Stimulated activated memory B cell treated with anti-CD40 and anti-IgM and Interleukin-4, amounts not matched to agents 10 μg/mL and 1 μg/mL and 100 μg/mL, for 72 hours (primary cell): Measurements from ENCODE around the gene RPS6KA4.
"Not testable (repeated sequence)": the region's sequence is repeated elsewhere in the genome, so short reads cannot be mapped to it uniquely, and the experiment has no call there.

Experiments
- ATAC-seq: fragments of 150-1000 bp; cut with Tn5 transposase; 2 replicates; pipeline ENCODE4 v1.10.0; 2021
- H3K27ac Mint-ChIP-seq: one replicate; pipeline ENCODE4 v1.8.0; 2022; ENCODE audit warnings: mild to moderate bottlenecking, mixed read lengths
- H3K27me3 Mint-ChIP-seq: one replicate; pipeline ENCODE4 v1.8.0; 2022; ENCODE audit warnings: mixed read lengths
- H3K36me3 Mint-ChIP-seq: one replicate; pipeline ENCODE4 v1.8.0; 2022; ENCODE audit warnings: mixed read lengths
- H3K4me1 Mint-ChIP-seq: one replicate; pipeline ENCODE4 v1.8.0; 2022; ENCODE audit warnings: mixed read lengths
- H3K4me3 Mint-ChIP-seq: one replicate; pipeline ENCODE4 v1.8.0; 2022; ENCODE audit warnings: mild to moderate bottlenecking, moderate library complexity, mixed read lengths
- H3K9me3 Mint-ChIP-seq: one replicate; pipeline ENCODE4 v1.8.0; 2022; ENCODE audit warnings: mixed read lengths

Gene RPS6KA4

DNA sequence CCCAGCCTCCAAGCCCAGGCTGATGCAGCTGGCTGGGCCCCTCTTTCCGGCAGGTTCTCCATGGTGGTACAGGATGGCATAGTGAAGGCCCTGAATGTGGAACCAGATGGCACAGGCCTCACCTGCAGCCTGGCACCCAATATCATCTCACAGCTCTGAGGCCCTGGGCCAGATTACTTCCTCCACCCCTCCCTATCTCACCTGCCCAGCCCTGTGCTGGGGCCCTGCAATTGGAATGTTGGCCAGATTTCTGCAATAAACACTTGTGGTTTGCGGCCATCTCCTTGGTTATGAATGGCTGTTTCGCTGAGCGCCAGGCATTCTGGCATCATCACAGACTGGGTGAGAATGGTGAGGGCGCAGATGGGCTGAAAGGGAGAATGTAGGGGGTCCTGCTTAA lies 37.4 kb upstream of the RPS6KA4 start:
- H3K27ac Mint-ChIP-seq, result no peak overlapping the region

DNA sequence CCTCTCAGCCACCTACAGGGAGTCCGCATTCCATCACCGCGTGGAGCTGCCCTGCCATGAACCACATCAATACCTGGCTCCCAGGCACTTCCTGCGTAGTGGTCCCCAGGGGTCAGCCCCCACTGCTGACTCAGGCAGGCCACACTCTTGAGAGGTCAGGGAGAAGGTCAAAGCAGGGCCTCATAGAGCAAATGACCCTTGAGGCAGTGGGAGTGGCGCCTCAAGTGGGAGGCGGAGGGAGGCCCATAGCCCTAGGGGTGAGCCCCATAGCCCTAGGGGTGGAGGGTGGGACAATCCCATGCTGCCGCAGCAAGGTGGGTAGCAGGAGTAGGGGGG lies 36.1 kb upstream of the RPS6KA4 start:
- Mint-ChIP-seq H3K36me3 (peaks cover 25% of the 10 kb centered on the region), H3K4me1 (peaks cover 19% of the 10 kb centered on the region), H3K9me3 (peaks cover 3% of the 10 kb centered on the region), H3K27me3 (no peaks in the 10 kb centered on the region), H3K4me3 (no peak overlapping the region), H3K27ac (no peak overlapping the region)
- ATAC-seq, result no peak

More for the DNA sequence above, 37.4 kb upstream of the RPS6KA4 start:
- Mint-ChIP-seq H3K27me3 (no peaks in the 10 kb centered on the region), H3K4me3 (no peak overlapping the region), H3K4me1 (peaks cover 26% of the 10 kb centered on the region), H3K9me3 (no peaks in the 10 kb centered on the region), H3K36me3 (peaks cover 25% of the 10 kb centered on the region)
- no peak for ATAC-seq

DNA sequence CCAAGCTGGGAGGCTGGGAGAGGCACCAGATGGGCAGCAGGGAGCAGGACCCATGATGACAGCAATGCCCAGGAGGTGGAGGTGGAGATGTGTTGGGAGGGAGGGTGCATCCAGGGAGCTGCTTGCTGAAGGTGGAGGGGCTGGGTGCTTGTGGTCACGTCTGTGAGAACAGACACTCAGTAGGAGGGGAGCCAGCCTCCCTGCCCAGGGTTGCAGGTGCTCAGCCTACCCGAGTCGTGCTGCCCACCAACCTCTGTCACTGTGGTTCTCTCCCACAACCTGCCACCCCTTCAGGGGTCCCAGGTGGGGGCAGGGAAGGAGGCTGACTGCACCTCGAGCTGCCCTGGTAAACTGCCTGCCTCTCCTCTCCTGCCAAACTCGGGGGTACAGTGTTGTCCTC lies 35.6 kb upstream of the RPS6KA4 start:
- no peak overlapping the region for H3K4me3 Mint-ChIP-seq
- ATAC-seq, result no peak
- H3K36me3 Mint-ChIP-seq, result peaks cover 25% of the 10 kb centered on the region

DNA sequence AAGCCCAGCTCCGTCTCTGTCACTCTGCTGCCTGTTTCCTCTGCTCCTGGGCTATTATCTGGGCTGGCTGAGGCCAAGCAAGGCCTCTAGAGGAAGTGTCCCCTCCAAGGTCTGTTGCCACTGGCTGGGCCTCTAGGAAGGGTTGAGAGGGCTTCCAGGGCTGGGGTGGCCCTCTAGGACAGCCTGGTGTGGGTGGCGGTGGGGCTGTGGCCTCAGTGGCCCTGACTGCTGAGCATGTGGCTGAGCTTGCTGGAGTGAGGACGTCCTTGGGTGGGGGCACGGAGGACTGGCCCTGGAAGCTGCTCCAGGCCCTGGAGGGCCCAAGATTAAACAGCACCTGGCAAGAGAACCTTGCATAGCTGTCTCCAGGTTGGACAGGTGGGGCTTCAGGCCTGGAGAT lies 35.0 kb upstream of the RPS6KA4 start:
- H3K9me3 Mint-ChIP-seq, H3K27me3 Mint-ChIP-seq, H3K4me3 Mint-ChIP-seq, ATAC-seq, H3K27ac Mint-ChIP-seq: not testable (repeated sequence)
- Mint-ChIP-seq H3K4me1 (peaks cover 15% of the 10 kb centered on the region), H3K36me3 (peaks cover 25% of the 10 kb centered on the region)

More for the DNA sequence above, 35.6 kb upstream of the RPS6KA4 start:
- peaks cover 19% of the 10 kb centered on the region for H3K4me1 Mint-ChIP-seq
- H3K27me3 Mint-ChIP-seq, result no peaks in the 10 kb centered on the region
- H3K9me3 Mint-ChIP-seq, result peaks cover 3% of the 10 kb centered on the region
- no peak overlapping the region for H3K27ac Mint-ChIP-seq

DNA sequence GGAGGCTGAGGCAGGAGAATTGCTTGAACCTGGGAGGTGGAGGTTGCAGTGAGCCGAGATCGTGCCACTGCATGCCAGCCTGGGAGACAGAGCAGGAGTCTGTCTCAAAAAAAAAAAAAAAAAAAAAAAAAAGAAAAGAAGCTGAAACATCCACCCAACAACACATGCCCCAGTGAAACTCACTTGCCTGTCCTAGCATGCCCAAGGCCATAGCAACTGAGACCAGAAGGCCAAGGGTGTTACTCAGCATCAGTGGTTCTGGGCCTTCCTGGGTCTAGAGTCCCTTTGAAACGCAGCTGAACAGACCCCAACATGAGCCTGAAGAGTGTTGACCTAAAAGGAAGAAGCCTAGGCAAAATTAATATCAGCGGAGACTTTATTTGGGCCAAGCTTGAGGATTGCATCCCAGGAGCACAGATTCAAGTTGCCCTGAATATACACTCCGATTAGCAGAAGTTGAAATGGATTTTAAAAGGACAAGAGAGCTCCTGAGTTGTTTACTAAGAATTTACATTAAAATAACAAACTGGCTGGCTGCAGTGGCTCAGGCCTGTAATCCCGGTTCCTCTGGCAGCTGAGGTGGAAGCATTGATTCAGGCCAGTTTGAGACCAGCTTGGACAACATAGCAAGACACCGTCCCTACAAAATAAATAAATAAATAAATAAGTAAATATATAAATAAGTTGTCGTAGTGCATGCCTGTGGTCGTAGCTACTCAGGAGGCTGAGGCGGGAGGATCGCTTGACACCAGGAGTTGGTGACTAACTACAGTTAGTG lies 34.1 kb upstream of the RPS6KA4 start:
- Mint-ChIP-seq H3K9me3 (peaks cover 3% of the 10 kb centered on the region), H3K27me3 (no peaks in the 10 kb centered on the region), H3K36me3 (peaks cover 25% of the 10 kb centered on the region), H3K27ac (no peak overlapping the region), H3K4me1 (peaks cover 6% of the 10 kb centered on the region), H3K4me3 (no peak overlapping the region)
- ATAC-seq, result no peak

DNA sequence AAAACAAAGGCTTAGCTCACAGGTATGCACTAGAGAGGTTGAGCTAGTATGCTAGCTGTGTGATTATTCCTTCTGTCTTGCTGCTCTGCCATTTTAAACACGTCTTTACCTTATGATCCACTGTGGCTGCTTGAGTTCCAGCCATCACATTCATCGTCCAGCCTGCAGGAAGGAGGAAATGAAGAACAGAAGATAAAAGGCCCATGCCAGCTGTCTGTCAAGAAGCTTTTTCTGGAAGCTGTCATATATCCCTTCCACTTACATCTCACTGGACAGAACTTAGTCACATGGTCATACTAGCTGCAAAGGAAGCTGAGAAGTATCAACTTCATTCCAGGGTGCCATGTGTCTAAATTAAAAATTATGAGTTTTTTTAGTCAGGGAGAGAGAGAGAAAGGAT lies 31.6 kb upstream of the RPS6KA4 start:
- peaks cover 13% of the 10 kb centered on the region for H3K4me1 Mint-ChIP-seq
- H3K36me3 Mint-ChIP-seq, result no peaks in the 10 kb centered on the region
- H3K4me3 Mint-ChIP-seq, result no peak overlapping the region
- ATAC-seq, result no peak
- H3K27me3 Mint-ChIP-seq, result no peaks in the 10 kb centered on the region
- H3K9me3 Mint-ChIP-seq, result peaks cover 3% of the 10 kb centered on the region
- no peak overlapping the region for H3K27ac Mint-ChIP-seq

DNA sequence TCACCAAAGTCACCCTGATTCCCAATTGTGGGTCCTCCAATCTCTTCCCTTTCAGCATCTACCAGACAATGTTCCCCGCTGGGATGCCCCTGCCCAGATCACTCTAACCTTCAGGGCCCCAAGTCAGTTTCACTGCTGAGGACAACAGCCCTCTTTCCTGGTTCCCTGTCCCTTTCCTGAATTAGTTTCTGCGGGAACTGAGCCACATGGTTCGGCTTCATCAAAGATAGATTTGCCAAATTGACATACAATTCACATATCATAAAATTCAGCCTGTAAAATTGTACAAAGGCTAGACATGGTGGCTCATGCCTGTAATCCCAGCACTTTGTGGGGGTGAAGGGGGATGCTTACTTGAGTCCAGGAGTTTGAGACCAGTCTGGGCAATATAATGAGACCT lies 31.0 kb upstream of the RPS6KA4 start:
- no peak for ATAC-seq
- Mint-ChIP-seq H3K9me3 (peaks cover 3% of the 10 kb centered on the region), H3K4me1 (peaks cover 13% of the 10 kb centered on the region), H3K36me3 (no peaks in the 10 kb centered on the region), H3K27me3 (no peaks in the 10 kb centered on the region), H3K4me3 (no peak overlapping the region), H3K27ac (no peak overlapping the region)

DNA sequence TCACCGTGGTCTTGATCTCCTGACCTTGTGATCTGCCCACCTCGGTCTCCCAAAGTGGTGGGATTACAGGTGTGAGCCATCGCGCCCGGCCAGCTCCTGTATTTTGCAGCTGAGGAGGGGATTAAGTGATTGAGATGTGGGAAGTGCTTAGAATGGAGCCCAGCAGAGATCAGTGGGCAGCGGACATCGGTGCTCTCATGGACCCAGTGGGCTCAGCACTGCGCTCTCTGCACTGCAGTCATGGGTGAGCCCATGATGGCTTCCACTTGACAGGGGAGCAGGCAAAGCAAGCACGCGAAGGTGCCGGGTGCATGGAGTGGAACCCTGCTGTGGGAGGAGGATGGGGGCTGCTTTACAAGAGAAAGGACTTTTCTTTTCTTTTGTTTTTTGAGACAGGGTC lies 28.1 kb upstream of the RPS6KA4 start:
- no peak for ATAC-seq
- Mint-ChIP-seq H3K27ac (peak overlapping the region; percentile 36), H3K36me3 (no peaks in the 10 kb centered on the region), H3K9me3 (peaks cover 3% of the 10 kb centered on the region), H3K4me3 (no peak overlapping the region), H3K27me3 (no peaks in the 10 kb centered on the region), H3K4me1 (peaks cover 27% of the 10 kb centered on the region)

DNA sequence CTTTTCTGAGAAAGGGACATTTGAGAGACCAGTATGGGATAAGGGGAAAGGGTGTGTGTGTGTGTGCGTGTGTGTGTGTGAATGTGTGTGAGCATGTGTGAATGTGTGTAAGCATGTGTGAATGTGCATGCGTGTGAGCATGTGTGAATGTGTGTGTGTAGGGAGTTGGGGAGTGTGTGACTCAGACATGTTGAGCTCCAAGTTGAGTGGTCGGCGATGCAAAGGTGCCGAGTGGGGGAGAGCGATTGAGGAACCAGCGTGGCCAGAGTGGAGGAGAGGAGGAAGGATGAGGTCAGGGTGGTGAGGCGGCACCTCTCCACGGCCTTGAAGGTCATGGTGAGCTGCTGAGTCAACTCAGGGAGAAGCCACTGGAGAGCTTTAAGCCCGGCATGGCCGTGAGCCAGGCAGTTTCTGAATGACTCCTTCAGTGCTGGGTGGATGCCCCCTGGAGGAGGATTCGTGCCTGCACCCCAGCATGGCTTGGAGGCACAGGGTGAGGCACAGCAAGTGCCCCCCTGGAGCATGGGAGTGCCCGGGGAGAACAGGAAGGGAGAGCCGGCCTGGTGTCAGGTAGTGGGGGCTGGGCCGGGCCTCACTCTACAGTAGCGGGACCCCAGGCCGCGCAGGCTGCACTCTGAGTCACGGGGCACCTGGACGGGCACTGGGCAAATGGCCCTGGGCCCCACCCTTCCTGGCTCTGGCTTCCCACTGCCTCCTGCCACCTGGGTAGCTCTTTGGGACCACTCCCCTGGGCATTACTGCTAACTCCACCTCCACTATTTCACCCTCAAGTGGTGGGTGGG lies 27.2 kb upstream of the RPS6KA4 start:
- no peaks in the 10 kb centered on the region for H3K36me3 Mint-ChIP-seq
- peak; percentile 90 for ATAC-seq
- peak overlapping the region; percentile 36 for H3K27ac Mint-ChIP-seq
- H3K27me3 Mint-ChIP-seq, result no peaks in the 10 kb centered on the region
- peaks cover 3% of the 10 kb centered on the region for H3K9me3 Mint-ChIP-seq
- H3K4me1 Mint-ChIP-seq, result peaks cover 33% of the 10 kb centered on the region
- H3K4me3 Mint-ChIP-seq, result peak overlapping the region; percentile 24

DNA sequence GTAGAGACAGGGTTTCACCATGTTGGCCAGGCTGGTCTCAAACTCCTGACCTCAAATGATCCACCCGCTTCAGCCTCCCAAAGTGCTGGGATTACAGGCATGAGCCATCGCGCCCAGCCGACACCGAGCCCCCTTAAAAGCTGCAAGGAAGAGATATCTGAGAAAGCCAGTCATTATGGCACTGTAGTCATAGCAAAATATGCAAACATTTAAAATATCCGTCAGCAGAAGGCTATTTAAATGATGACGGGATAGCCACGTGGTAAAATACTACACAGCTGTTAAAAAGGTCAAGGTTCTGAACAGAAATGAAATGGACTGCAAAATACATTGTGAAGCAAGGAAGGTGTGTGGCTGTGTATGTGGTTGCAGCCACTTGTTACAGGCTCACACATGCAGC lies 25.4 kb upstream of the RPS6KA4 start:
- Mint-ChIP-seq H3K9me3 (no peaks in the 10 kb centered on the region), H3K27ac (no peak overlapping the region), H3K27me3 (no peaks in the 10 kb centered on the region), H3K36me3 (no peaks in the 10 kb centered on the region), H3K4me1 (peaks cover 34% of the 10 kb centered on the region), H3K4me3 (no peak overlapping the region)
- no peak for ATAC-seq

DNA sequence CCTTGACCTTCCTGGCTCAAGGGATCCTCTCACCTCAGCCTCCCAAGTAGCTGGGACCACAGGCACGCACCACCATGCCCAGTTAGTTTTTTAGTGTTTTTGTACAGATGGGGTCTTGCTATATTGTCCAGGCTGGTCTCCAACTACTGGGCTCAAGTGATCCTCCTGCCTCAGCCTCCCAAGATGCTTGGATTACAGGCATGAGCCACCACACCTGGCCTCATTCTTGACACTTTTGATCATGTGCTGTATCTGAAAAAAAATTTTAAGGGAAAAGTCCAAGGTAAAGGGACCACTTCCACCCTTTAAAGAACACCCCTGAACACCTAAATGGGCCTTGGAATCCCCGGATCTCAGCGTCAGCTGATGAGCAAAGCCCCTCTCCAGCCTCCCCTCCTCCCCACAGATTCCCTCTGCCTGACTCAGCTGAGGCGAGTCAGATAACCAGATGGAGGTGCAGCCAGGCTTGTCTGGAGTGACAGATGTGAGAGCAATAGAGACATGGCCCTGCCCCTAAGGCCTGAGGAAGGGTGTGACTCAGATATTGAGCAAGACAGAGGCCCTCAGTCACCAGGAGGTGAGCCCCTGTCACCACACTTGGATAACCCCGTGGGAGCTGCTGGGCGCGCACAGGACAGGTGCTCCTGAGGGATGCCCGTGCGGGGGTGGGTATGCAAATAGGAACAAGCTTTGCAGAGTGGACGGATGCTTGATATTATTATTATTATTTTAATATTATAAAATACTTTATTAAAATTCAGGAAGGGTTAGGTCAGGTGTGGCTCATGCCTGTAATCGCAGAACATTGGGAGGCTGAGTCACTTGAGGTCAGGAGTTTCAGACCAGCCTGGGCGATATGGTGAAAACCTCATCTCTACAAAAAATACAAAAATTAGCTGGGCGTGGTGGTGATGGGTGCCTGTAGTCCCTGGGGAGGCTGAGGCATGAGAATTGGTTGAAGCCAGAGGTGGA lies 23.9 kb upstream of the RPS6KA4 start:
- Mint-ChIP-seq H3K27ac (peak overlapping the region; percentile 74), H3K4me3 (peak overlapping the region; percentile 50), H3K36me3 (no peaks in the 10 kb centered on the region), H3K4me1 (peaks cover 48% of the 10 kb centered on the region), H3K27me3 (no peaks in the 10 kb centered on the region), H3K9me3 (no peaks in the 10 kb centered on the region)
- peak; percentile 88 for ATAC-seq

DNA sequence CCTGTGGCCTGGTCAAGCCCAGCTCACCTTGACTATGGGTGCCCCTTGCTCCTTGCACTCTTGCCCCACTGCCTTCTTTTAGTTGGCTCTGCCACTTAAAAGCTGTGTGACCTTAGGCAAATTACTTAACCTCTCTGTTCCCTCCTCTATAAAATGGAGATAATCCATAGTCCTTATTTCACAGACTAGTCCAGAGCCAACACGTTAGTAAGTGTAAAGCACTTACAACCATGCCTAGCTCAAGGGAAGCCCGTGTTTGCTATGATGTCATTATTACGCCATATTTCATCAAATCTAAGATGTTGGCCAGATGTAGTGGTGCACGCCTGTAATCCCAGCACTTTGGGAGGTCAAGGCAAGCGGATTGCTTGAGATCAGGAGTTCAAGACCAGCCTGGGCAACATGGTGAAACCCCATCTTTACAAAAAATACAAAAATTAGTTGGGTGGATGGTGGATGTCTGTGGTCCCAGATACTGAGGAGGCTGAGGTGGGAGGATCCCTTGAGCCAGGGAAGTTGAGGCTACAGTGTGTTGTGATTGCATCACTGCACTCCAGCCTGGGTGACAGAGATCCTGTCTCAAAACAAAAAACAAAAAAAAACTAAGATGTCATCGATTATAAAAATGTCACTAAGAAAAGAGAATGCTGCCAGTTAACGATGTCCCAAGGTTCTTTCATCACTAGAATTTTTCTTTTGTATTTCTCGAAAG lies 21.3 kb upstream of the RPS6KA4 start:
- no peak for ATAC-seq
- Mint-ChIP-seq H3K27ac (no peak overlapping the region), H3K36me3 (peaks cover 18% of the 10 kb centered on the region), H3K27me3 (no peaks in the 10 kb centered on the region), H3K9me3 (no peaks in the 10 kb centered on the region), H3K4me3 (no peak overlapping the region), H3K4me1 (peaks cover 61% of the 10 kb centered on the region)

DNA sequence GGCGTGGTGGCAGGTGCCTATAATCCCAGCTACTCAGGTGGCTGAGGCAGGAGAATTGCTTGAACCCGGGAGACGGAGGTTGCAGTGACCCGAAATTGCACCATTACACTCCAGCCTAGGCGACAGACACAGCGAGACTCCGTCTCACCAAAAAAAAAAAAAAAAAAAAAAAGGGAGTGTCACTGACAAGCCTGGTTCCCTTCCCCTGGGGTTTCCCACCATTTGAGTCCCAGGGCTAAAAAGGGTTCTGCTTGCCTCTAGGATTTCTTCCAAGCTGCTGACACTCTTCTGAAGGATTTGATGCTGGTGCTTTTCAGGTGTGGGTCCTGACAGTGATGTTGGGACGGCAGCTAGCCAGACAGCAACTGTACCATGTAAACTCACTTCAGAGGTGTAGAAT lies 20.2 kb upstream of the RPS6KA4 start:
- Mint-ChIP-seq H3K4me1 (peaks cover 64% of the 10 kb centered on the region), H3K9me3 (no peaks in the 10 kb centered on the region), H3K36me3 (peaks cover 20% of the 10 kb centered on the region), H3K4me3 (peak overlapping the region; percentile 91), H3K27ac (peak overlapping the region; percentile 91), H3K27me3 (no peaks in the 10 kb centered on the region)
- no peak for ATAC-seq

DNA sequence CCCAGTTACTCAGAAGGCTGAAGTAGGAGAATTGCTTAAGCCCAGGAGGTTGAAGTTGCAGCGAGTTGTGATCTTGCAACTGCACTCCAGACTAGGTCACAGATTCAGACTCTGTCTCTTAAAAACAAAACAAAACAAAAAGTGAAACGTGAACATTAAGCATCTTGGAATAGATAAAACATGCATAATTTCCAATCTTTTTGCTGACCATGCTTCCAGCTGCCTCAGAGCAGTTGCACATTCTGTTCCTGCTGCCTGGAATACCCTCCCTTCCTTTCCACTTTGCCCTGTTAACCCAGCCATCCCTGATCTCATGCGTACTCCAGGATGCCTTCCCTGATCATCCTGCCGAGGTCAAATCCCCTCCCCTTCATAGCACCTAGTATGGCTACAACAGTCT lies 19.7 kb upstream of the RPS6KA4 start:
- Mint-ChIP-seq H3K27ac (peak overlapping the region; percentile 91), H3K27me3 (no peaks in the 10 kb centered on the region), H3K4me3 (peak overlapping the region; percentile 91), H3K4me1 (peaks cover 64% of the 10 kb centered on the region), H3K9me3 (no peaks in the 10 kb centered on the region), H3K36me3 (peaks cover 24% of the 10 kb centered on the region)
- no peak for ATAC-seq
